Fibroblast of gingiva (primary cell): ENCODE results near the gene GALNT1.

Source experiments
- DNase-seq: peaks from one replicate; pipeline ENCODE4 v3.0.0-alpha.2; 2011; ENCODE audit warnings: low read depth

Gene GALNT1

DNA sequence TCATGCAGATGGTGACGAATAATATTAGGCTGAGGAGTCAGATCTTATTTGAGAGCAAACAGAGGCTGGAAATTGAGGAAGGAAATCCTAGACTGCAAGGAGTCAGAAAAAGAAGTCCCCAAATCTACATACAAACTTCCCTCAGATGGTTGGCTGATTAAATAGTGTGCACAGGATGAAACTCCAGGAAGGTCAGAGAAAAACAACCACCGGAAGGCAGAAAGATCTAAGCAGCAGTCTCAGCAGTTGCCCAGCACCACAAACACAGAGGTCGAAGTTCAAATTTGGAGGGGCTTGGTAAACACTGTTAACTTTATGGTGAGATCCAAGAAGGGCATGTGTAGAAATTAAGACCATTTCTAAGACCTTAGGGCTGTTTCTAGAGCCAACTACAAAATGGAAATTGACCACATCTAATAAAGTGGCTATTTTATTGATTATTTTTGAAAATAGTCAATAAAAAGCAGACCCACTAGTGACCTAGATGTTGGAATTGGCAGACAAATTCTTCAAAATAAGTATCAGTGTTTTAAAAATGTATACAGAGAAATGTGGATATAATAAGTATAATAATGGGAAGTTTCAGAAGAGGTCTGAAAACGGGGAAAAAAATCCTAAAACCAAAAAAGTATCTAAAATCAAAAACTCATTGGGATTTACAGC is 134.8 kb downstream of the GALNT1 start:
- DNase-seq = no peak

DNA sequence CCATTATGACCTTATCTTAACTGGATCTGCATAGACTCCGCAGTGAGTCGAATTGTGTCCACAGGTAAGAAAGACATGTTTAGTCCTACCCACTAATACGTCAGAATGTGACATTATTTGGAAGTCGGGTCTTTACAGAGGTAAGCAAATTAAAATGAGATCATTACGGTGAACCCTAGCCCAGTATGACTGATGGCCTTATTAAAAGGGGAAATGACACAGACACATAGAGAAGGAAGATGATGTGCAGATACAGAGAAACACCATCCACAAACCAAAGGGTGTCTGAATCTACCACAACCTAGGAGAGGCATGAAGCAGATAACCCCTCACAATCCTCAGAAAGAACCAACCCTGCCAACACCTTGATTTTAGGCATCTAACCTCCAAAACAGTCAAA is 135.6 kb downstream of the GALNT1 start:
- DNase-seq = no peak

DNA sequence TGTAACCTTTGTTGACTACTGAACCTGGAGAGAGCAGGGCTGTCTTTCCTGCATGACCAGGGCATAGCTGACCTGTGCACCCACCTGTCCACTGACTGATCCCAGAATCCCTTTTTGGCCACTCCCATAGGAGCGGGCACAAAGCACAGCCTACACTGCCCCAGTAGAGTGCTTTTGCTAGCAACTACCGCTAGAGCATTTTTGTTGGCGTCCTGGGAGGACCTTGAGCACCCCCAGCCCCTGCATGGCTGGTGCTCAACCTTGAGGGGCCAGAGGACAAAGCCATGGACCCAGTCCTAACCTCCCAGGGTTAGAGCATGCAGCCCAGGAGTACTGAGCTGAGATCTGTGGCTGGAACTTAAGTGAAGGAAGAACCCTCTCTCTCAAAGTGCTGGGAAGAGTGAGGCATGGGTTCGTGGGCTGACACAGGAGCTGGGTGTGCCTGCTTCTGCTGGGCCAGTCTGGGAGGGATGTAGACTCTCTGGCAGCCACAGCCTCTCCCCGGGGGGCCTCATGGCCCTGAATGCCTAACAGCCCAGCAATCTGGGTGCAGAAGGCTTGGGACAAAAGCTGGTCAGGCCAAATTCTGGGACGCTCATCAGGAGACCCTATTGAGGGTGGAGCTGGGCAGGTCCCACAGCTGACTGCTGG is 140.0 kb downstream of the GALNT1 start:
- DNase-seq = no peak

DNA sequence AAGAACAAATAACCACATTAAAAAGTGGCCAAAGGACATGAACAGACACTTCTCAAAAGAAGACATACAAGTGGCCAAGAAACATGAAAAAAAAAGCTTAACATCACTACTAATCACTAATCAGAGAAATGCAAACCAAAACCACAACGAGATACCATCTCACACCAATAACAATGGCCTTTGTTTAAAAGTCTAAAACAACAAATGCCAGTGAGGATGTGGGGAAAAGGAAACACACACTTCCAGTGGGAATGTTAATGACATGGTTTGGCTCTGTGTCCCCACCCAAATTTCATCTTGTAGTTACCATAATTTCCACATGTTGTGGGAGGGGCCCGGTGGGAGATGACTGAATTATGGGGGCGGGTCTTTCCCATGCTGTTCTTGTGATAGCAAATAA is 147.1 kb downstream of the GALNT1 start:
- DNase-seq = no peak

DNA sequence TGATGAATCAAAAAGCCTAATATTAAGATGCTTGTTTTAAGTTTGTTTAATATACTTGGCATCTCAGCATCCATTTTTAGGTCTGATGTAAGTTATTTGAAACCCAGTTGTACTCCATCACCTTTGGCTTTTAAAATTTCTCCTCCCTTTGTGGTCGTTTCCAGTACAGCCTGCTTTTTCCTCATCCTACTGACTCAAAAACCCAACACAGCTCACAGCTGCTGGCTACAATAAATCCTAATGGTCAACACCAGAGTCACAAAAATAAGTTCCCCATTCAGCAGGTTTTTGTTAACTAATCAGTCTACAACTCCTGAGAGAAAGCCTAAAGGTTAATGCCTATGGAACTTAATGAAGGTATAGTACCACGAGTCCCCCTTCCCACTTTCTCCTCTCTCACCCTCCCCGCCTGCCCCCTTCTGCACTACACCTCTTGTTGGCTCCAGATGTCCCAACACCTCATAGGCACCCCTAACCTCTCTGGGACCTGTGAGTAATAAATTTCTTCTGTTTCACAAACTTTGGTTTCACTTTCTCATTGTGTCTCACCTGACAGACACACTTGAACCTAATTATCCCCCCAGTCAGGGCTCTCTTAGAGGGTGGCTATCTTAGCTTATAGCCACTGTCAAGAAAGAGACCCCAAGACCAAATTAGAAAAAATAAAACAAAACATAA is 148.6 kb downstream of the GALNT1 start:
- no peak for DNase-seq

DNA sequence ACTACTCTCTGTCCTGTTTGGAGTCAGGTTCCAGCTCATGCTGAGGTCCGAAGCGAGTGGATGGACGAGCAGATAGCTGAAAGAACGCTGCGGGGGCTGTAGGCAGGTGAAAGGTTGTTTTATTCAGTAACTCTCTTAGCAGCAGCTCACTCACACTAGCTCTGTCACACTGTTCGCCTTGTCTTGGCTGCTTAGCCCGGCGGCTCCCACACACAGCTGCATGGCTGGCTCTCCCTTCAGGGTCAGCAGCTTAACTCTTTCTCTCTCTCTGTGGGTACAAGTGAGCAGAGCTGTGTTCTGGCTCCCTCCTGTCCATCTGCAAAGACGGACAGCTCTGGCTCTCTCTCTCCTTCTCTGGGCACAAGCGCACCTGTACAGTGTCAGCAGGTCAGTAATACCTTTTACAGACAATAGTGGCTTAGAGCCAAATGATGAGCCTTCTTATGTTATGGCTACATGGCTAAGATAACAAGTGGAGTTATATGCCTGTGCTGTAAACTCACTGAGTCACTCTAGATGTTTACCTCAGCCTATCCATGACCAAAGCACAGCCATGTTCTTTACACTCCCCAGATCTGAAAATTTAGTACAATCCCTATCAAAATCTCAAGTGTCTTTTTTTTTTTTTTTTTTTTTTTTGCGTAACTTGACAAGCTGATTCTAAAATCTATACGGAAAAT is 149.3 kb downstream of the GALNT1 start:
- no peak for DNase-seq

DNA sequence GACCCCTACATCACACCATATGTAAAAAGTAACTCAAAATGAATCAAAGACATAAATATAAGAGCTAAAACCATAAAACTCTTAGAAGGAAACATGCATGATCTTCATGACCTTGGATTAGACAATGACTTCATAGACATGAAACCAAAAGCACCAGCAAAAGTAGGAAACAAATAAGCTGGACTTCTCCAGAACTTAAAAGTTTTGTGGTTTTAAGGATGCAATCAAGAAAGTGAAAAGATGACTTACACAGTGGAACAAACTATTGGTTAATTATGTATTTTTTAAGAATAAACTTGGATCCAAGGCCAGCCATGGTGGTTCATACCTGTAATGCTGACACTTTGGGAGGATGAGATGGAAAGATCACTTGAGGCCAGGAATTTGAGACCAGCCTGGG is 150.2 kb downstream of the GALNT1 start:
- DNase-seq = no peak

DNA sequence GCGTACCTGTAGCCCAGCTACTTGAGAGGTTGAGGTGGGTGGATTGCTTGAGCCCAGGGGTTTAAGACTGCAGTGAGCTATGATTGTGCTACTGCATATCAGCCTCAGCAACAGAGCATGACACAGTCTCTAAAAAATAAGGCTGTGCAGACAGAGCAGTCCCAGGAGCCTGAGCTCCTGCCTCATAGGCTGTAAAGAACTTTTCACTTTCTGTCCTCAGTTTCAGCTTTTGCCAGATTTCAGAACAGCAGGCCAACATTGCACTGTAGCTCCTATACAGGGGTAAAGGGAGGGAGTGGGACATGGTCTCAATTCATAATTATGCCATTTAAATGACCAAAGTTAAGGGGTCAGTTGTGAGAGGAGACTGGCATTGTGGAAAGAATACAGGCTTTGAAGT is 150.6 kb downstream of the GALNT1 start:
- DNase-seq = no peak

DNA sequence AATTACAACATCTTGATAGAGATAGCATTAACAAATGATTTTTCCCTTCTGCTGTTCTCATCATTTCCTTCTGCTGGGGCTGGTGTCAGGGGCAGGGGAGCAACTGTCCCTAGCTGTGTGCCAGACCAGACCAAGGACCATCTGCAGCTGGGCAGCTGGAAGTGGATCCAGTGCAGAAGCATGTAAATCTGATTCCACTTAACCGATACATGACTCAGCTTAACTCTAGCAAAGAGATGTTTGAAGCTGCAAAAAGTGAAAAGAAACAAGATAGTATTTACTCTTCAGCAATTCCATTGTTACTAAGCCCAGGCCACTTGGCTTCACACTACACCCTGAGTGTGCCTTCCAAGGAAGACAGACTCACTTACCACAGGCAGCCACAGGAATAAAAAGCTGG is 151.1 kb downstream of the GALNT1 start:
- peak; percentile 93 for DNase-seq

DNA sequence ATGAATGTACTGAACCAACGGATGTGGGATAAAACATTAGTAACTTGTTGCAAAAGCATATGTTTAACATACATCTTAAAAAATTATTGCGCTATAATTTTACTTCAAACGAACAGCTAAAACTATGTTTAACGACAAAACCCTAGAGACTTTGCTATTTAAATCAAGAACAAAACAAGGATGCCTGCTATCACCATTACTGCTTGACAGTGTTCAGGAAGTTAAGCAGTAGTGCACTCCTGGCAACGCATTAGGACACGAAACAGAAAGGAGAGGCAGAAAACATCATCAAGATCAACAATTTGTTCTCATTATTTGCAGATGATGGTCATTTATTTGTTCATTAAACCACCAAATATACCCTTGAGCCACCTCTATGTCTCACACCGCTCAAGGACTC is 151.9 kb downstream of the GALNT1 start:
- DNase-seq = no peak

DNA sequence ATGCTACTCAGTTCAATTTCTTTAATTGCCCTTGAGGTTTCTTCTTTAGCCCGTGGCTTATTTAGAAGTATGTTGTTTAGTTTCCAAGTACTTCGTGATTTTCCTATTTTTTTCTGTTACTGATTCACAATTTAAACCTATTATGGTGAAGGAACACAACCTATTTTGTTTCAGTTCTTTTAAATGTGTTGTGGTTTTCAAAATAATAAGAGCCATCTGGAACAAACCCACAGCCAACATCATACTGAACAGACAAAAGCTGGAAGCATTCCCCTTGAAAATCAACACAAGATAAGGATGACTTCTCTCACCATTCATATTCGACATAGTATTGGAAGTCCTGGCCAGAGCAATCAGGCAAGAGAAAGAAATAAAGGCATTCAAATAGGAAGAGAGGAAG is 155.2 kb downstream of the GALNT1 start:
- DNase-seq = peak; percentile 55

DNA sequence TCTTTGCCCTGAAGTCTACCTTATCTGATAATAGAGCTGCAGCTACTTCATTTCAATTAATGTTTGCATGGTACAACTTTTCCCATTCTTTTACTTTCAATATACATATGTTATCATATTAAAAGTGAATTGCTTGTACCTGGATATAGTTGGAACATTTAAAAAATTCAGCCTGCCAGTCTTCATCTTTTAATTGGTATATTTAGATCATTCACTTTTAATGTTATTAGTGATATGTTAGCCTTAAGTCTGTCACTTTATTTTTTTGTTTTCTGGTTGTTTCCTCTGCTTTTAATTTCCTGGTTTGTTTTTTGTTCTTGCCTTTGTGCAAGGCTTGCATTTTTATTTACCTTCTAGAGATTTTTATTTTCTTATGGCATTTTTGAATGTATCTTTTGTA is 158.2 kb downstream of the GALNT1 start:
- no peak for DNase-seq

DNA sequence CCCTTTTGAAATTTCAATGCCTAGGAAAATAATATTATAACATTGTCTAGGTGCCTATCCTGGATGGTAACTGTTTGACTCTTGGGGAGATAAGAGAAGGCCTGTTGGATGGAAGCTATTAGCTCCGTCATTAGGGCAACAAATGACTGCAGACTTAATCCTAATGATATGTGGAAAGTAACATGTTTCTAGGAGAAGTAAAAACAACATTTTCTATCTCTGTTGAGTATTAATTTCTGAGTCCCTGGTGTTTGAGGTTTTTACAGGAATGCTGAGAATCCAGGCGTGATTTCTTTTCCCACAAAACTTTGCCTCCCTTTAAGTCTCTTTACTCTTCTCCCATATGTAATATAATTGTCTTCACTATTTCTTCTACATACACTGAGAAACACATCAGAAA is 159.1 kb downstream of the GALNT1 start:
- no peak for DNase-seq

DNA sequence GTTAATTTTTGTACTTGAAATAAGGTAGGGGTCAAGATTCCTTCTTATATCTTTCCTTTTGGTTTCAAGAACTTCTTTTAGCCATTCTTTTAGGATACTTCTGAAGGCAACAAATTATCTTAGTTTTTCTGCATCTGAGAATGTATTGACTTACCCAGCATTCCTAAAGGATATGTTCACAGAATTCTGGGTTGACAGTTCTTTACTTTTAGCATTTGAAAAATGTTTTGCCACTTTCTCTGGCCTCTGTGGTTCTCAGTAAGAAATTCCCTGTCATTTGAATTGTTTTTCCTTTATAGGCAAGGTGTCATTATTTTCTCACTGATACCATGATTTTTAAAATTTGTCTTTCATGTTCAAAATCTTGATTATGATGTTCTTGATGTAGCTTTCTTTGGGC is 162.4 kb downstream of the GALNT1 start:
- DNase-seq = no peak

DNA sequence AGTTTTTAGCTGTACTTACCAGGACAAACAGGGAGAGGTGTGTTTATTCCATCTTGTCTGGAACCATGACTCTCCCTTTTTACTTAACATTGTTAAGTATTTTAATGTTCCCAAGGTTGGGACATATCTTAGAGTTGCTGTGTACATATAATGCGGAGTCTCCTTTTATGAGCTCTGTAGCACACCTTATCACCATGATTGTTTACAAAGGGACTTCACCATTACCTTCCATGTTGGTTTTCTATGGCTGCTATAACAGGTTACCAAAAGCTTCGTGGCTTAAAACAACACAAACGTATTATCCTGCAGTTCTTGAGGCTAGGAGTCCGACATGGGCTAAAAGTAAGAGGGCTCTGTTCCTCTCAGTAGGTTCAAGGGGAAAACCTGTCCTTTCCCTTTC is 164.3 kb downstream of the GALNT1 start:
- DNase-seq = no peak

DNA sequence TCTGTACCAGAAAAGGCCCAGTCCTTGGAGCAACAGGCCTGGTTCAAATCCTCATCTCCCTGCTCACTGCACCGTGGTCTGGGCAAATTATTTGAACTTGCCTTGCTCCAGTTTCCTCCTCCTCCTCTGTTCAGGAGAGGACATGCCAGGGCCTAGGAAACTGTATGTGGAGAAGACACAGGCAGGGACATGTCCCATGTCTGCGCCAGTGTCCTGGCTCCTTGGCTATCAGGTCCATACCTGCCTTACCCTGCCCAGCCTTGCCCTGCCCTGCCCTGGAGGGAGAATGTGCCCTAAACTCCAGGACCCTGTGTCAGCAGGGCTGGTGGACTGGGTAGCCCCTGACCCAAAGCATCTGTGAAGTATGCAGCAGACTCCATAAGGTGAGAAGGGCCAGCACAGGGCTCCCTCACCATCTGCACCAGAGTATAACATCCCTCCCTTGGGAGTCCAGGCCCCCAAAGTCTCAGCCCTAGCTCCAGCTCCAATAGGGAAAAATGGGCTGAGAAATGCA is 165.3 kb downstream of the GALNT1 start:
- no peak for DNase-seq

DNA sequence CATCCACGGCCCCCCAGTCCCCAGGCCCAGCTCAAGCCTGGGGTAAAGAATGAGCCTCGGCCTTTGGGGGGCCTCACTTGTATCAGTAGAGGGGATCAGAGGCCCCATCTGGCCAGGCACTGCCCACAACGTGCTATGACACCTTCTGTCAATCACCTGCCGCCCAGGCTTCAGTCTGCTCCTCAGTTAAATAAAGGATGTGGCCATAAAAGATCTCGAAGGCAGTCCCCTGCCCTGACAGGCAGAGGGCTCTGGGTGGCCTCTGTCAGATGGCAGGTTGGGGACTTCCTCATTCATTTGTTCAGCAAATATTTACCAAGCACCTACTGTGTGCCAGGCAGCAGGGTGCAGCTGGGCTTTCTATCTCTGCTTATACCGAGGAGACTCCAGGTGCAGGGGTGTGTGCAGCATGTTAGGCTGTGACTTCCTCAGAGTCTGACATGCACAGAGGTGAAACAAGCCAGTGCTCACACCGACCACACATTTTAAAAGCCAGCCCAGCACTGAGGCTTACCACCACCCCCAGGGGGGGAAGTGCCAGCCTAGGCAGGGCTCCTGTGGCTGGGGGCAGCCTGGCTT is 166.4 kb downstream of the GALNT1 start:
- no peak for DNase-seq

DNA sequence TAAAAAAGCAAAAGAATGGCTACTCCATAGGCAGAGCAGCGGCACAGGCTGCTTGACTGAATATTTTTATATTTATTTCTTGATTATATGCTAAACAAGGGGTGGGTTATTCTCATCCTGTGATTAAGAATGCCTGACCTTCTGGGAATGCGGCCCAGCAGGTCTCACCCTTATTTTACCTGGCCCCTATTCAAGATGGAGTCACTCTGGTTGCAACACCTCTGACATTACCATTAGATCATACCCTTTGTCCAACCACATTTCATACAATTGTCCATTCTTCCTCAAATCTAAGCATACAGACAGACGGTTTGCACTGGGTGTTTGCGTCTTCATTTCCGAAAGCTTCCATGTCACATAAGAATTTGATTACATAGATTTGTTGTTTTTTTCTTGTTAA is 168.2 kb downstream of the GALNT1 start:
- DNase-seq = no peak

DNA sequence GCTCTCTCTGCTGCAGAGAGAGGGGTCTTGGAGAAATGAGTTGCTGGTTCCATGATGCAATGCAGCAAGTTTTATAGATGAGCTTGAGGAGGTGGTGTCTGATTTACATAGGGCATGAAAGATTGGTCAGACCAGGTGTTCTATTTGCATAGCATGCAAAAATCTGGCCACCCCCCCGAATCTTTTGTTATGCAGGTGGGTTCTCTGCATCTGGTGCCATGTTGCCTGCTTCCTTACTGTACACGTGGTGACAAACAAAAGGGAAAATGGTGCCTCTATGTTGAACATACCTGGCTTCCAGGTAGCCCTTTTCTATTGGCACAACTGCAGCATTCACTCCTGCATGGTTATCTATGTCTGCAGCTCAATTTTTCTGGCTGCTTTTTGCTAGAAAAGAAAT is 169.4 kb downstream of the GALNT1 start:
- no peak for DNase-seq

DNA sequence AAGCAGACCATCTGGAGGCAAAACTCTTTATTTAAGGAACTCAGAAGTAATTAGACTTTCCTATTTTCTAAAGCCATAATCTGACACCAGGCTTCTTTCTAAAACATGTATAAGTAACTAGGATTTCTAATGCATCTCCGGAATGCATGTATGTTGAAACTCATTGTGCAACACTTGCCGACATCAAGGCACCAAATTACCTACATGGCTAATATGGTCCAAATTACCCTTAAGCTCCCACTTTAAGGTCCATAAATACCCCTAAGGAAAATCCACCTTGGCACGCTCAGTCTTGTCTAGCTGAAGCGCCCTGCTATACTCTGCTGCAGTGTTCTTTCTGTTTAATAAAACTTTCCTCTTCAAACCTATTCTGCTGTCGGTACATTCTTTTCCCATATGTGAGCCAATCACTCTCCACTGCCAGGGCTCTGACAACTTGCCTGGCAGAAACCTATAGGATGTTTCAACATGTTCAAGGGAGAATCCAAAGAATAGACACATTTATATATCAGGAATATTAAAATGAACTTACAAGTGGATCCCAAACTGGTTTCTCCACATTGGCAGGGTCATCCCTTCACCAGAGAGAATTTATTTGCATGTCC is 171.9 kb downstream of the GALNT1 start:
- peak; percentile 15 for DNase-seq

DNA sequence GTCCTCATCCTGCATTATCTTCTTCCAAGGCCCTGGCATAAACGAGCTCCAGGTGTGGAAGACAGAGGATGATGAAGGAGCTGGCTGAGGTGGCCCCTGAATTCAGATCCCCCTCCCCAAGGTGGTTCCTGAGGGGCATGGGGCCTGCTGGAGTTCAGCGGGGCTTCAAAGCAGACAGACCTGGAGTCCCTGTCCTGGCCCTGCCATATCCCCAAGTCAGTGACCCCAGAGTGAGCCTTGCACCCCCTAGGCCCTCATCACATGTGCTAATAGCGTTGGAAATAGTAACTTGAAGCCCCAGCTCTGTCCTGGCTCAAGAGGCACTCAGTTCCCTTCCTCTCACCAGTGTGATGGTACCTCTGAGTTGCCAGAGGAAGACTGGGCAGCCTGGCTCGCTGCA is 172.9 kb downstream of the GALNT1 start:
- DNase-seq = no peak

DNA sequence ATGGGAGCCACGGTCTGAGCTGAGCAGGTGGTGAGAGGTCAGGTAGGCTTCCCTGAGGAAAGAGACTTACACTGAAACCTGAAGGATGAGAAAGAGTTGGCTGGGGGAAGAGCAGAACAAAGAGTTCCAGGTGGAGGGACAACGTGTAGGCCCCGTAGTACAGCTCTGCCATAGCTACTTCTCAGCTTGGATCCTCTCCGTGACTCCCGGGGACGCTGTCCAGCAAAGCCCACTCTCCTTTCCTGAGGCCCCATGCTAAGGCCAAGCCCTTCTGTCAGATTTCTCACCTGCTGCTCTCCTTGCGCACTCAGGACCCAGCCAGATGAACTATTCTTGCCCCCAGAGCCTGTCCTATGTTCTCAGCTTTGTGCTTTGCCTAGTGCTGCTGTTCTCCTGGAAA is 173.8 kb downstream of the GALNT1 start:
- no peak for DNase-seq
